GM21723 (cell line): Measurements from ENCODE around the gene SNX2.
A peak's percentile ranks its signal among the peaks of the same experiment; 100 is the strongest.
"Not testable (repeated sequence)": the region's sequence is repeated elsewhere in the genome, so short reads cannot be mapped to it uniquely, and the experiment has no call there.

ENCODE experiments used
- ATAC-seq: cut with Tn5 transposase; IDR thresholded peaks from one replicate; pipeline ENCODE4 v1.9.1; 2021; ENCODE audit warnings: mild to moderate bottlenecking, moderate library complexity; ENCODE audit not compliant: unreplicated experiment

Gene SNX2

GRCh38 chr5:122842016-122842580 is 67.2 kb downstream of the SNX2 start:
- no peak for ATAC-seq

DNA sequence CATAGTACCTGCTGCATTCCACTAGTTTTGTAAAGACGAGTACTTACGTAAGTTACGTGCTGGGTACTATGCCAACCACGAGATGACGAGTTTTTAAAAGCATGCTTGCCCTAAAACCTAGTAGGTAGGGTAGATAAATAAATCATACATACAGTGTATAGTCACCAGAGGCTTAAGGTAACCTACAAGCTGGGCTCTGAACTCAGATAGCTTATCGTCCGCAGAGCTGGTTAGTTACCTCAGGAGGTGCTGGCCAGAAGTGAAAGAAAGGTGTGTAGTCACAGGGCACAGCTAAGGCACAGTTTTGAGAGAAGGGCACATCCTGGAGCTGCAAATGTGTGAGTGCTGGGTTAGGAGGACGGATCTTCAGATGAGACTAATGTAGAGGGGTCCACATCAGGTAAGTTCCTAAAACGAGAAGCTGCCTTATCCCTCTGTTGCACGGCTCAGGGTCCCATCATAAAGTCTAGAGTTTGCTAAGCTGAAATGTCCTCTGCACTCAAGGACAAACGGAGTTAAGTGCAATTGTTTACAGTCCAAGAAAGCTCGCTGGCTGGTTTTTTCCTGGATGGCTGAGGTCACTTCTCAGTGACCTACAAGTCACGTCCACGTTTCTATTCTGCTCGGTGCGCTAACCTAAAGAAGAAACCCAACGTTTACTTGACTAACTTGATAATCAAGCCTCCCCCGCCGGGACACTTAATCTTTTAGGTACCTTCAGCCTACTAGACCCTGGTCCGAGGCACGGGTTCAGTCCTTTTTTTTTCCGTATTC is 69.4 kb downstream of the SNX2 start:
- no peak for ATAC-seq

GRCh38 chr5:122844910-122845228 is 70.0 kb downstream of the SNX2 start:
- ATAC-seq: peak; percentile 60

GRCh38 chr5:122845229-122846050 is 70.6 kb downstream of the SNX2 start, which contains the start of gene SNX24:
TSS of gene SNX24 (plus strand) at chr5:122845613. CDS start at chr5:122845634, 21 bp downstream.
- peak; percentile 80 for ATAC-seq

DNA sequence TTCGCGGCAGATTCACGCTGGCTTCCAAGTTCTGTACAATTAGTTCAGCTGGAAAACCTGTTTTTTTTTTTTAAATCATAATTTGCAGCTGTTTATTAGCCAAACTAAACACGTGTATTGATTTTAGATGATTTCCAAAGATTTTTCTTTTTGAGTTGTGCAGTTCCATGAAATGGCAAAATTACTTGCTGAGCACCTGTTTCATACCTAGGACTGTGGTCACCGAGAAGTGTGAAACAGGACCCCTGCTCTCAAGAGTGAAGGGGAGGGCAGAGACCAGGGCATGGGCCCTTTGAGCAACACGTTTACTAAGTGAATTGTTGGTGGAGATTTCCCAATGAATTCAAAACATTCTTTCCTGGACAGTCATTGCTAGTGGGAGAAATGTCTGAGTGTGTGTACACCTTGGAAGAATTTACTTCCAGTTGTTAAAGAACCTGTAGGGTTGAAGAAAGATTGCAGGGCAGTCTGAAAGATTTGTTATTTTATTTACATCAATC is 71.2 kb downstream of the SNX2 start:
- no peak for ATAC-seq

GRCh38 chr5:122847687-122848081 is 72.8 kb downstream of the SNX2 start:
- ATAC-seq: no peak

- ATAC-seq: no peak
These were observed 74.9 kb downstream of the SNX2 start for GRCh38 chr5:122849771-122850170.

DNA sequence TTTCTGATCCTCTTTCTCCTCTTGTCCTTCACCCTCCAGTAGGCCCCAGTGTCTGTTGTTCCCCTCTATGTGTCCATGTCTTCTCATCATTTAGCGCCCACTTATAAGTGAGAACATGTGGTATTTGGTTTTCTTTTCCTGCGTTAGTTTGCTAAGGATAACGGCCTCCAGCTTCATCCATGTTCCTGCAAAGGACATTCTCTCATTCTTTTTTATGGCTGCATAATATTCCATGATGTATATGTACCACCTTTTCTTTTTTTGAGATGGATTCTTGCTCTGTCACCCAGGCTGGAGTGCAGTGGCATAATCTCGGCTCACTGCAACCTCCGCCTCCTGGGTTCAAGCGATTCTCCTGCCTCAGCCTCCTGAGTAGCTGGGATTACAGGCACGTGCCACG is 82.7 kb downstream of the SNX2 start:
- ATAC-seq: not testable (repeated sequence)

- no peak for ATAC-seq
These were observed 83.6 kb downstream of the SNX2 start for GRCh38 chr5:122858451-122858850.

DNA sequence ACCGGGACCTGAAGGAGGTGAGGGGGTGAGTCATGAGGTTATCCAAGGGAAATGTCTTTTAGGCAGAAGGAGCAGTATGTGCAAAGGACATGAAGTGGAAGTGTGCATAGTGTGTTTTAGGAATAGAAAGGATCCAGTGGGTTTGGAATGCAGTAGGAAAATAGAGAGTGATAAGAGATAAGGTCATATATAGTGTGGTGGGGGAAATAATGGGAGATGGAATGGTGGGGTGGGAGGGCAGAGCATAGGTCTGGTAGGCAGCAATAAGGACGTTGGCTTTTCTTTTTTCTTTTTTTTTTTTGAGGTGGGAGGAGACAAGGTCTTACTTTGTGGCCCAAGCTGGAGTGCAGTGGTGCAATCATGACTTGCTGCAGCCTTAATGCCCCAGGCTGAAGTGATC is 88.4 kb downstream of the SNX2 start:
- no peak for ATAC-seq

DNA sequence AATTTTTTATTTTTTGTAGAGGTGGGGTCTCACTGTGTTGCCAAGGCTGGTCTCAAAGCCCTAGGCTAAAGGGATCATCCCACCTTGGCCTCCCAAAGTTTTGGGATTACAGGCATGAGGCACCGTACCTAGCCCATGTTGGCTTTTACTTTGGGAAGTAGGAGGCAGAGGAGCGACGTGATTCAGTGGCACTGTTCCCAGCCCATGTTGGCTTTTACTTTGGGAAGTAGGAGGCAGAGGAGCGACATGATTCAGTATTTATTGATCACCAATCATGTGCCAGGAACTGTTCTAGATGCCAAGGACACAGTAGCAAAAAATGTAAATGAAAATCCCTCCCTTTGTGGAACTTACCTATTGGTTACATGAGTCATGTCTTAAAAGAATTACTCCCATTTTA is 88.8 kb downstream of the SNX2 start:
- no peak for ATAC-seq

DNA sequence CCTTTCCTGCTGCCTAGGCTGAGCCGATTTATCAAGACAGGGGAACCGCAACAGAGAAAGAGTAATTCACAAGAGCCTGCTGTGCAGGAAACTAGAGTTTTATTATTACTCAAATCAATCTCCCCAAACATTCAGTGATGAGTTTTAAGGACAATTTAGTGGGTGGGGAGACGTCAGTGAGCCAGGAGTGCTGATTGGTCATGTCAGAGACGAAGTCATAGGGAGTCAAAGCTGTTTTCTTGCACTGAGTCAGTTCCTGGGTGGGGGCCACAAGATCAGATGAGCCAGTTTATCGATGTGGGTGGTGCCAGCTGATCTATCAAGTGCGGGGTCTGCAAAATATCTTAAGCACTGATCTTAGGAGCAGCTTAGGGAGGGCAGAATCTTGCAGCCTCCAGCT is 89.5 kb downstream of the SNX2 start:
- ATAC-seq: no peak

- ATAC-seq: no peak
These were observed 90.0 kb downstream of the SNX2 start for GRCh38 chr5:122864842-122865241.

- no peak for ATAC-seq
These were observed 95.5 kb downstream of the SNX2 start for GRCh38 chr5:122870219-122870856.

DNA sequence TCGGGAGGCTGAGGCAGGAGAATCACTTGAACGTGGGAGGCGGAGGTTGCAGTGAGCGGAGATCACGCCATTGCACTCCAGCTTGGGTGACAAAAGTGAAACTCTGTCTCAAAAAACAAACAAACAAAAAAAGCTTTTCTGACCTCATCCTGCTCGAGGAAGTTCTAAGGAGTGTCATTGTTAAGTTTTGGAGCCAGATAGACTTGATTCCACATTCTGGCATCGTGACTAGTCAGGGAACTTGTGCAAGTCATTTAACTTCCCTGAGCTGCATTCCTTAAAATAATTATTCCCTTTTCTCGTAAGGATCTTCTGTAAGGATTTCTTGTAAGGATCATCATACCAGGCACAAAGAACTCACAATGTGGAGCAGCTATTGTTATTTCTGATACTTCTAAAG is 96.8 kb downstream of the SNX2 start:
- ATAC-seq: no peak

DNA sequence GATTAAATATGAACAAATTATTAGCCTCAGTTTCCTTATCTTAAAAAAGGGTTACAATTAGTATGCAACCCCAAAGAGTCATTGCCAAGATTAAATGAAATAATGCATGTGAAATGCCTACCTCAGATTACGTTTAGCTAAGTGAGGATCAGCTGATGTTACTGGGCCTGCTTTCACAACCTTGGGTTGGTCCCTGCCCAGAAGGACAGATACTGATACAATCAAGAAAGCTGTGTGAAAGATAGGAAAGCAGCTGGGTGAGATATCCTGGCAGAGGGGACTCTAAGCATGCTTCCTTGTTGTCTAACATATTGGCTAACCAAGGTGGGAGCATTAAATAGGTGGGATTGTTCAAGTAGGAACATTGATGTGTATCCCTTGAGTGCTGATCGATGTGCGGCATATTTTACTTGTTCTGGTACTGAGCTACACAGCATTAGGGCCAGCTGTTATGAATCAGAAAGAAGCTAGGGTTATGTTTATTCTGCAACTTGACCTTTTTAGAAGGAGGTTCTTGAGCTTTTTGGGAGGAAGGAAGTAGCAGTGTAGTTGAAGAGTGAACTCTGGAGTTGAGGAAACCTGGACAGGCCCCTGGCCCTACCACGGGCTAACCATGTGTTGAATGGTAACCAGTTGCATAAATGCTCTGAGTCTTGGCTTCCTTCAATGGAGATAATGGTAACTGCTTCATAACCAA is 99.4 kb downstream of the SNX2 start:
- no peak for ATAC-seq

- peak; percentile 66 for ATAC-seq
These were observed 102.6 kb downstream of the SNX2 start for GRCh38 chr5:122877518-122877917.

- no peak for ATAC-seq
These were observed 104.2 kb downstream of the SNX2 start for GRCh38 chr5:122879076-122879475.
